HepG2 (cell line): Measurements from ENCODE around the gene AEBP1. TPM values are rescaled to one million over a fixed set of nuclear protein-coding genes. Genes with fewer than 3 reads are reported as not detected.

Source experiments
- ATAC-seq: fragments of 200-7000 bp; cut with Tn5 transposase; 3 replicates; pipeline ENCODE4 v1.9.1; 2020; ENCODE audit warnings: mild to moderate bottlenecking, moderate library complexity
- BruUV-seq: library from RNA; stranded (reverse); fragments of 400-500 nt; replicated peaks from 2 replicates; lab custom pipeline; 2021; lab: Mats Ljungman, UMichigan
- CTCF ChIA-PET: fragments of 300-600 bp; formaldehyde crosslinking; extraction: SDS; loops from one replicate; lab custom pipeline; 2021; ENCODE audit warnings: low total read pairs, inconsistent platforms, low intra/inter-chr PET ratio; lab: Yijun Ruan, JAX
- POLR2A ChIA-PET: fragments of 350-600 bp; sonication (Branson Sonifier 250); formaldehyde crosslinking; loops from one replicate; lab custom pipeline; 2020; ENCODE audit warnings: antibody characterized with exemption, inconsistent platforms; lab: Yijun Ruan, JAX
- DNase-seq: peaks from one replicate; pipeline ENCODE4 v3.0.0-alpha.2; 2015; ENCODE audit warnings: low spot score
- FAIRE-seq: peaks from 3 replicates; lab custom pipeline; 2011; peaks lifted over from hg19 to GRCh38; lab: Jason Lieb, UNC
- H2AFZ ChIP-seq: one replicate; pipeline ENCODE4 v1.6.1; 2011; ENCODE audit warnings: low read length, inconsistent platforms
- H3K27ac ChIP-seq: fragments of 300-600 bp; 3 replicates; pipeline ENCODE4 v1.8.0; 2011; ENCODE audit warnings: mixed run types, mild to moderate bottlenecking, mixed read lengths, low read length, inconsistent platforms; ENCODE audit not compliant: insufficient read depth; ENCODE audit errors: extremely low read length
- H3K27me3 ChIP-seq, 2 experiments: fragments of 200-600 bp in 1 of 2; 2 replicates in 1 of 2; 3 replicates in 1 of 2; pipeline versions ENCODE4 v1.6.0 to v1.8.0; 2011; ENCODE audit warnings: low read length in 2 of 2, mild to moderate bottlenecking in 2 of 2, moderate library complexity in 2 of 2, inconsistent platforms in 1 of 2; ENCODE audit not compliant: insufficient read depth in 2 of 2, control insufficient read depth in 1 of 2
- H3K36me3 ChIP-seq, 2 experiments: fragments of 200-600 bp in 1 of 2; replicated peaks in 1 of 2; 2 replicates in 1 of 2; 3 replicates in 1 of 2; pipeline versions ENCODE4 v1.5.1 to v1.8.0; 2011; ENCODE audit warnings: low read length in 2 of 2, inconsistent platforms in 1 of 2; ENCODE audit not compliant: insufficient read depth in 2 of 2, control insufficient read depth in 1 of 2
- H3K4me1 ChIP-seq: 2 replicates; pipeline ENCODE4 v1.5.1; 2012; ENCODE audit warnings: low read length, inconsistent platforms; ENCODE audit not compliant: insufficient read depth
- H3K4me2 ChIP-seq: 2 replicates; pipeline ENCODE4 v1.6.0; 2011; ENCODE audit warnings: low read depth, low read length, inconsistent platforms
- H3K4me3 ChIP-seq, 3 experiments: fragments of 200-600 bp in 1 of 3; sonication (generic), shearing (Covaris generic) in 1 of 3; replicated peaks in 1 of 3; 2 replicates each; pipeline ENCODE4 v1.5.1; 2011 to 2016; ENCODE audit warnings: low read length in 3 of 3, inconsistent platforms in 2 of 3, low read depth in 2 of 3, mild to moderate bottlenecking in 2 of 3, control low read depth in 1 of 3, mixed read lengths in 1 of 3; ENCODE audit not compliant: insufficient read depth in 1 of 3
- H3K79me2 ChIP-seq: one replicate; pipeline ENCODE4 v1.6.1; 2011; ENCODE audit warnings: low read length, inconsistent platforms; ENCODE audit not compliant: insufficient read depth
- H3K9ac ChIP-seq: 2 replicates; pipeline ENCODE4 v1.6.0; 2011; ENCODE audit warnings: mild to moderate bottlenecking, low read depth, low read length, inconsistent platforms; ENCODE audit not compliant: insufficient read depth
- H3K9me3 ChIP-seq: 2 replicates; pipeline ENCODE4 v1.5.1; 2012; ENCODE audit warnings: mild to moderate bottlenecking, low read length
- H4K20me1 ChIP-seq: 2 replicates; pipeline ENCODE4 v1.6.0; 2011; ENCODE audit warnings: inconsistent platforms, mild to moderate bottlenecking, low read length, moderate library complexity; ENCODE audit not compliant: insufficient read depth
- HDAC1 ChIP-seq: sonication (generic); formaldehyde crosslinking; IDR thresholded peaks from 2 replicates; pipeline ENCODE4 v1.5.1; 2020; ENCODE audit warnings: mild to moderate bottlenecking, missing genetic modification reagents
- RORA ChIP-seq: sonication (generic); formaldehyde crosslinking; IDR thresholded peaks from 2 replicates; pipeline ENCODE4 v1.5.0; 2020; ENCODE audit warnings: mild to moderate bottlenecking, missing genetic modification reagents, moderate library complexity
- TARDBP ChIP-seq: sonication (generic); formaldehyde crosslinking; IDR thresholded peaks from 2 replicates; pipeline ENCODE4 v1.8.0; 2022; ENCODE audit warnings: mild to moderate bottlenecking, missing genetic modification reagents
- ZFP90 ChIP-seq: sonication (generic); formaldehyde crosslinking; IDR thresholded peaks from 2 replicates; pipeline ENCODE4 v1.8.0; 2022; ENCODE audit warnings: missing genetic modification reagents, mild to moderate bottlenecking, inconsistent platforms, borderline replicate concordance
- ZNF329 ChIP-seq: sonication (generic); formaldehyde crosslinking; IDR thresholded peaks from 2 replicates; pipeline ENCODE4 v1.9.0; 2021; ENCODE audit warnings: low read depth, mild to moderate bottlenecking, missing genetic modification reagents
- ZNF616 ChIP-seq: sonication (generic); formaldehyde crosslinking; IDR thresholded peaks from 2 replicates; pipeline ENCODE4 v1.5.0; 2020; ENCODE audit warnings: low read depth, mild to moderate bottlenecking, missing genetic modification reagents
- ZNF772 ChIP-seq: sonication (generic); formaldehyde crosslinking; IDR thresholded peaks from 2 replicates; pipeline ENCODE4 v1.5.0; 2020; ENCODE audit warnings: mild to moderate bottlenecking, missing genetic modification reagents
- ZNF816 ChIP-seq: sonication (generic); formaldehyde crosslinking; IDR thresholded peaks from 2 replicates; pipeline ENCODE4 v1.8.0; 2022; ENCODE audit warnings: missing genetic modification reagents, mild to moderate bottlenecking, borderline replicate concordance
- WGBS: methylation state at CpG from one replicate; pipeline ENCODE4 v1.1.6; 2017; ENCODE audit warnings: low lambda C conversion rate; 5-methylcytosine and 5-hydroxymethylcytosine counted together
- in situ Hi-C: cut with HindIII; loops from 2 replicates; pipeline ENCODE4 v1.10.0; 2017; ENCODE audit warnings: low pct_unique_long_range_greater_than_20kb; ENCODE audit not compliant: extremely low pct_ligation_motif_present
- intact Hi-C: fragments of 100-400 bp; cut with micrococcal nuclease; formaldehyde crosslinking; loops from one replicate; pipeline ENCODE4 v1.10.0; 2022; ENCODE audit not compliant: unreplicated experiment
- polyA plus RNA-seq, 8 experiments: library from polyadenylated mRNA; depleted of rRNA in 3 of 8; stranded (reverse) in 7 of 8; unstranded in 1 of 8; fragments of >200 nt; fragmentation: Illumina TruSeq in 4 of 8; extraction: Trizol in 4 of 8; gene quantifications; 2 replicates each; pipeline versions ENCODE4 v1.2.1 to v1.2.3, GENCODE V29; 2011 to 2016; ENCODE audit warnings: low read depth in 4 of 8, missing spikeins in 1 of 8, mixed read lengths in 1 of 8; ENCODE audit not compliant: insufficient read depth in 1 of 8
- total RNA-seq, 5 experiments: library from RNA; depleted of rRNA; stranded (reverse); fragments of >200 nt; fragmentation: Illumina TruSeq; extraction: Trizol; gene quantifications; 2 replicates each; pipeline ENCODE4 v1.2.3, GENCODE V29; 2016; ENCODE audit warnings: low read depth in 1 of 5
- TF ChIP-seq, protein P1 (sequence below): sonication (generic); formaldehyde crosslinking; IDR thresholded peaks from 2 replicates; pipeline ENCODE4 v1.5.1; 2020; ENCODE audit warnings: mild to moderate bottlenecking, missing genetic modification reagents, borderline replicate concordance

AEBP1 gene
- total and polyA plus RNA-seq, 2 of the 13 experiments (the other 11 are each of a cell fraction or from before 2014, with no cell fraction given), result 0.22 to 0.55 TPM

DNA sequence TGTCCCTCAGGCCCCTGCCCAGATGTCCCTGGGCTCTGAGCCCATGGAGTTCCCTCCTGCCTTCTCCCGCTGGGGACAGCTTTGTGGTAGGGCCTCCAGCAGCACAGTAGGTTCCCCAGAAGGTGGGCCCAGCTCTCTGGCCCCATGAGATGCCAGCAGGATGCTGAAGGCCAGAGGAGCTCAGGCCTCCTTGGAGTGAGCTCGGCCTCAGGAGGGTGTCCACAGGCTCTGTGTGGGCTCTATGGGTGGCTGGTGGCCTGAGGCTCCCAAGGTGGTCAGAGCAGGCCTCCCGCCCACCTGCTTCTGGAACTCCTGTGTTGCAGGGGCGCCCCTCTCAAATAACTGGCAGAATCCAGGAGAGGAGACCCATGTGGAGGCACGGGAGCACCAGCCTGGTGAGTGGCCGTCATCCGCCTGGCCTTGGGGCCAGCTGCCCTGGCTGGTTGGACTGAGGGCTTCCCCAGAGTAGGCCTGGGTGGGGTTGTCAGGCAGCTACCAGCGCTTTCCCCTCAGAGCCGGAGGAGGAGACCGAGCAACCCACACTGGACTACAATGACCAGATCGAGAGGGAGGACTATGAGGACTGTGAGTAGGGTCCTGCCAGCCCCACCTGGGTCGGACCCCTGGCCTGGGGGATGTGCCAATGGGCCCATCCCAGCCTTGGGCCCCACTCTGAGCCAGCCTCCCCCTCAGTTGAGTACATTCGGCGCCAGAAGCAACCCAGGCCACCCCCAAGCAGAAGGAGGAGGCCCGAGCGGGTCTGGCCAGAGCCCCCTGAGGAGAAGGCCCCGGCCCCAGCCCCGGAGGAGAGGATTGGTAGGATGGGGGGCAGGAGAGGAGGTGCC lies 3.2 kb downstream of the AEBP1 start:
- H3K4me2 ChIP-seq, result no peak overlapping the region
- TF ChIP-seq ZNF329, result no peak
- TF ChIP-seq, all 625 proteins: peak for 0
- Histone ChIP-seq H3K27ac (no peak overlapping the region), H3K79me2 (no peaks in the 10 kb centered on the region), H3K27me3 (peaks cover 10 to 46% of the 10 kb centered on the region in 2 experiments; a peak in 4 of 5 replicates), H3K36me3 (no peaks in the 10 kb centered on the region), H3K9me3 (no peaks in the 10 kb centered on the region), H3K4me1 (peaks cover 10% of the 10 kb centered on the region; the same call in 1 of the 2 replicates), H3K9ac (no peak overlapping the region), H2AFZ (no peak overlapping the region), H4K20me1 (no peaks in the 10 kb centered on the region), H3K4me3 (no peak overlapping the region)
- ATAC-seq, result no peak
- BruUV-seq, result no TSS peak
- in situ Hi-C loops, result no loop called here
- FAIRE-seq, result no peak
- intact Hi-C loops, result no loop called here
- POLR2A ChIA-PET, result no interaction called here
- WGBS, result 26% methylated on average over 6 of the region's 18 CpGs
- no peak for DNase-seq
- CTCF ChIA-PET, result interaction anchor here (0.6 kb wide), 1 partner anchor 115 kb away, joined by 3 read pairs; no protein-coding TSS in a partner anchor

DNA sequence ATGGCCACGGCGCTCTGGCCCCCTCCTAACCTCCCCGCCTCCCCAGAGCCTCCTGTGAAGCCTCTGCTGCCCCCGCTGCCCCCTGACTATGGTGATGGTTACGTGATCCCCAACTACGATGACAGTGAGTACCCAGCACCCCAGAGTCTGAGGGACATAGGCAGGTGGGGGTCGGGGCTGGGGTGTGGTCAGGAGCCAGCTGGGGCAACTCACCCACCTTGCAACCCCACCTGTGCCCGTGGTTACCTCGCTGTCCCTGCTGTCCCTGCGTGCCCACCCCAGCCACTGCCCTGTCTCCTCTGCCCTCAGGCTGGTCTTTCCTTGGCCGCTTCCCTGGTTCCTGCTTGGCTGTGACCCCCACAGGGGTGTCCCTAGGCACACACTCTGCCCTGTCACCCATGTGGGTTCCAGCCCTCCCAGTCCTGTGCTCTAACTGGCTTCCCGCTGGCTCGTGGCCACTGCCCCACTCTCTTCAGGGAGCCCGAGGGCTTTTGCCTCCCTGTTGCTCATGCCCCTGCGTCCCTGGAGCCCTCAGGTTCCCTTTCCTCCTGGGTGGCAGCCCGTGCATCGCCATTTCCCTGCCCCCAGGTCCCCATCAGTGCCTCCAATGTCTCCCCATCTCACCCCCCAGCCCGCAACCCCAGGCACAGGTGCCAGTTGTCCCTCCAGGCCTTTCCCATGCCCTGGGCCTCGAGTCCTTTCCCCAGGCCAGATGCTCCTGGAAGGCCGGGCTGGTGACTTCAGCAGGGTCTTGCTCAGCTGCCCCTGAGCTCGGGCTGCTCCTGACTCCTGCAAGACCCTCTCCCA lies 4.0 kb downstream of the AEBP1 start:
- intact Hi-C loops (no loop called here), in situ Hi-C loops (no loop called here)
- ATAC-seq, result no peak
- peaks cover 1% of the 10 kb centered on the region; the same call in 1 of the 2 replicates for H3K4me1 ChIP-seq
- FAIRE-seq, result no peak
- WGBS, result 17% methylated on average over 18 of the region's 21 CpGs
- no peak overlapping the region for H3K9ac ChIP-seq
- BruUV-seq, result no TSS peak
- H3K27me3 ChIP-seq, result peaks cover 10 to 38% of the 10 kb centered on the region in 2 experiments; a peak in 4 of 5 replicates
- DNase-seq, result no peak
- H3K36me3 ChIP-seq, result no peaks in the 10 kb centered on the region
- H3K9me3 ChIP-seq, result no peaks in the 10 kb centered on the region
- H2AFZ ChIP-seq, result no peak overlapping the region
- no peaks in the 10 kb centered on the region for H4K20me1 ChIP-seq
- ChIA-PET POLR2A (no interaction called here), CTCF (no interaction called here)
- no peak overlapping the region for H3K27ac ChIP-seq
- no peaks in the 10 kb centered on the region for H3K79me2 ChIP-seq
- no peak overlapping the region for H3K4me2 ChIP-seq
- H3K4me3 ChIP-seq, result no peak overlapping the region
- TF ChIP-seq HDAC1 (CRISPR knock-in tag) (no peak), RORA (no peak), ZNF816 (CRISPR knock-in tag) (no peak), TARDBP (CRISPR knock-in tag) (no peak), ZFP90 (CRISPR knock-in tag) (no peak), ZNF772 (CRISPR knock-in tag) (no peak), ZNF616 (CRISPR knock-in tag) (no peak)
- TF ChIP-seq, protein P1, sequence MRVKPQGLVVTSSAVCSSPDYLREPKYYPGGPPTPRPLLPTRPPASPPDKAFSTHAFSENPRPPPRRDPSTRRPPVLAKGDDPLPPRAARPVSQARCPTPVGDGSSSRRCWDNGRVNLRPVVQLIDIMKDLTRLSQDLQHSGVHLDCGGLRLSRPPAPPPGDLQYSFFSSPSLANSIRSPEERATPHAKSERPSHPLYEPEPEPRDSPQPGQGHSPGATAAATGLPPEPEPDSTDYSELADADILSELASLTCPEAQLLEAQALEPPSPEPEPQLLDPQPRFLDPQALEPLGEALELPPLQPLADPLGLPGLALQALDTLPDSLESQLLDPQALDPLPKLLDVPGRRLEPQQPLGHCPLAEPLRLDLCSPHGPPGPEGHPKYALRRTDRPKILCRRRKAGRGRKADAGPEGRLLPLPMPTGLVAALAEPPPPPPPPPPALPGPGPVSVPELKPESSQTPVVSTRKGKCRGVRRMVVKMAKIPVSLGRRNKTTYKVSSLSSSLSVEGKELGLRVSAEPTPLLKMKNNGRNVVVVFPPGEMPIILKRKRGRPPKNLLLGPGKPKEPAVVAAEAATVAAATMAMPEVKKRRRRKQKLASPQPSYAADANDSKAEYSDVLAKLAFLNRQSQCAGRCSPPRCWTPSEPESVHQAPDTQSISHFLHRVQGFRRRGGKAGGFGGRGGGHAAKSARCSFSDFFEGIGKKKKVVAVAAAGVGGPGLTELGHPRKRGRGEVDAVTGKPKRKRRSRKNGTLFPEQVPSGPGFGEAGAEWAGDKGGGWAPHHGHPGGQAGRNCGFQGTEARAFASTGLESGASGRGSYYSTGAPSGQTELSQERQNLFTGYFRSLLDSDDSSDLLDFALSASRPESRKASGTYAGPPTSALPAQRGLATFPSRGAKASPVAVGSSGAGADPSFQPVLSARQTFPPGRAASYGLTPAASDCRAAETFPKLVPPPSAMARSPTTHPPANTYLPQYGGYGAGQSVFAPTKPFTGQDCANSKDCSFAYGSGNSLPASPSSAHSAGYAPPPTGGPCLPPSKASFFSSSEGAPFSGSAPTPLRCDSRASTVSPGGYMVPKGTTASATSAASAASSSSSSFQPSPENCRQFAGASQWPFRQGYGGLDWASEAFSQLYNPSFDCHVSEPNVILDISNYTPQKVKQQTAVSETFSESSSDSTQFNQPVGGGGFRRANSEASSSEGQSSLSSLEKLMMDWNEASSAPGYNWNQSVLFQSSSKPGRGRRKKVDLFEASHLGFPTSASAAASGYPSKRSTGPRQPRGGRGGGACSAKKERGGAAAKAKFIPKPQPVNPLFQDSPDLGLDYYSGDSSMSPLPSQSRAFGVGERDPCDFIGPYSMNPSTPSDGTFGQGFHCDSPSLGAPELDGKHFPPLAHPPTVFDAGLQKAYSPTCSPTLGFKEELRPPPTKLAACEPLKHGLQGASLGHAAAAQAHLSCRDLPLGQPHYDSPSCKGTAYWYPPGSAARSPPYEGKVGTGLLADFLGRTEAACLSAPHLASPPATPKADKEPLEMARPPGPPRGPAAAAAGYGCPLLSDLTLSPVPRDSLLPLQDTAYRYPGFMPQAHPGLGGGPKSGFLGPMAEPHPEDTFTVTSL (CRISPR knock-in tag), result no peak
